Hematopoietic multipotent progenitor cell treated with erythropoietin and hydrocortisone succinate and interleukin-3 and kit ligand, for 15 days (in vitro differentiated cells): ENCODE measurements around the gene MICALL1.
A peak's percentile ranks its signal among the peaks of the same experiment; 100 is the strongest.
"Not testable (repeated sequence)": the region's sequence is repeated elsewhere in the genome, so short reads cannot be mapped to it uniquely, and the experiment has no call there.

Source experiments
- DNase-seq: peaks from one replicate; pipeline ENCODE4 v3.0.0-alpha.2; 2015; ENCODE audit warnings: low spot score

The MICALL1 gene

GRCh38 chr22:37926771-37927636, 20.9 kb downstream of the MICALL1 start:
- peak; percentile 63 for DNase-seq

GRCh38 chr22:37927637-37927936, 21.5 kb downstream of the MICALL1 start:
- no peak for DNase-seq

- no peak for DNase-seq
Measured at GRCh38 chr22:37929390-37929789, 23.3 kb downstream of the MICALL1 start.

- DNase-seq: peak; percentile 48
Measured at GRCh38 chr22:37930270-37930951, 24.3 kb downstream of the MICALL1 start.

GRCh38 chr22:37930952-37931440, 24.9 kb downstream of the MICALL1 start:
- DNase-seq: no peak

DNA sequence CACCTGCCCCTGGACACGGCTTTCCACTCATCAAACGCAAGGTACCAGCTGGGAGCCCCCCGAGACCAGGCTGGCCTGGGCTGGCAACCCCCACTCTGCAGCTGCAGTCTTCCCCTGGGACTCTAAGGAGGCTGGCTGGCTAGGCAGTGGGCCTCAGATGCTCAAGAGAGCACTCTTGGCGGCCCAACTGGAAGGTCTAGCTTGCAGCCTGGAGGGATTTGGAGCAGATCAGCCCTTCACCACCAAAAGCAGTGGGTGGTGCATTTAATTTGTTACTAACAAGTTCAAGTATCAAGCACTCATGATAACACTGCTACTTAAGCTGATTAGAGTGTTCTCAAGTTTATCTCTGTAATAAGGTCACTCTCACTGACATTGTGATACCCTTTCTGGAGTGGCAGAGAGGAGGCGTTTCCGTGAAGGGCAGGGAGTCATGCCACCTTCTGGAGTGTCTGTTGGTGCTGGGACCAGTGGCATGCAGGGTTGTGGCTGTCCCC, 25.8 kb downstream of the MICALL1 start:
- DNase-seq: no peak

DNA sequence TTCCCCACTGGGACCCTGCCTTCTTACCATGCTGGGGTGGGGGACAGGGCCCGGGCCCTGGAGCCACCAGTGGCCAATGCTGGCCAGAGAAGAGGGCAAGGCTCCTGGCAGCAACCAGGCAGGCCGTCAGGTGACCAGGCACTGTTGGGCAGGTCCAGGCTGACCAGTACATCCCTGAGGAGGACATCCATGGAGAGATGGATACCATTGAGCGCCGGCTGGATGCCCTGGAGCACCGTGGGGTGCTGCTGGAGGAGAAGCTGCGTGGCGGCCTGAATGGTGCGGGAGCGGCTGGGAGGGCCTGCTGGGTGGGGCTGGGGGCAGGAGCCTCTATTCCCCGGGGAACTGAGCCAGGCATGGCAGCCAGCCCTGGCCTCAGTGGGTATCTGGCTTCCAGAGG, 26.3 kb downstream of the MICALL1 start:
- no peak for DNase-seq

GRCh38 chr22:37932821-37933578, 26.9 kb downstream of the MICALL1 start:
- DNase-seq: no peak

DNA sequence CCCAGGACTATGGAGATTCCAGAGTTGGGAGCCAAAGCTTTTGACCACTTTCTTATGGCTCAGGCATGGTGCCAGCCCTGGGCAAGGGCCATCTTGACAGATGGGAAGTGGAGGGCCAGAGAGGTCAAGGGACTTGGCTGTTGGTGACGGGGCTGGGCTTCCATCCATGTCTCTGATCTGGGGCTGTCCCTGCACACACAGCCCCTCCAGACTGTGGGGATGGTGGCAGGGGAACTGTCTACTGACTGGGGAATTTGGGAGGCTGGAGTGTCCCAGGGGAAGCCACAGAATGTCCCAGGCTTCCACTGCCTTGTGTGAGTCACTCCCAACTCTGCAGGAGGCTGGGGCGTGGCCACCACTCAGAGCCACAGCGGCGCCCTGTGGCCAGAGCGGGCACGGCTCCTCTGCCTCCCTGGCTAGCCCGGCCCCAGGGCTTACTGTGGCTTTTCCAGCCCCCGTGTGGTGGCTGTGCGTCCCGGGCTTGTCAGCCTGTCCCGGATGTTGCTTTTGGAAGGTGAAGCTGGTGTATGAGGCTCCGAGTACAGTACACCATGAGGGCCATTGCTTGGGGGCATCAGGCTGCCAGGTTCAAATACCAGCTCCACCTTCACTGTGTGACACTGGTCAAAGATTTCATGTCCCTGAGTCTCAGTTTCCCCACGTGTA, 27.7 kb downstream of the MICALL1 start:
- peak; percentile 88 for DNase-seq

DNA sequence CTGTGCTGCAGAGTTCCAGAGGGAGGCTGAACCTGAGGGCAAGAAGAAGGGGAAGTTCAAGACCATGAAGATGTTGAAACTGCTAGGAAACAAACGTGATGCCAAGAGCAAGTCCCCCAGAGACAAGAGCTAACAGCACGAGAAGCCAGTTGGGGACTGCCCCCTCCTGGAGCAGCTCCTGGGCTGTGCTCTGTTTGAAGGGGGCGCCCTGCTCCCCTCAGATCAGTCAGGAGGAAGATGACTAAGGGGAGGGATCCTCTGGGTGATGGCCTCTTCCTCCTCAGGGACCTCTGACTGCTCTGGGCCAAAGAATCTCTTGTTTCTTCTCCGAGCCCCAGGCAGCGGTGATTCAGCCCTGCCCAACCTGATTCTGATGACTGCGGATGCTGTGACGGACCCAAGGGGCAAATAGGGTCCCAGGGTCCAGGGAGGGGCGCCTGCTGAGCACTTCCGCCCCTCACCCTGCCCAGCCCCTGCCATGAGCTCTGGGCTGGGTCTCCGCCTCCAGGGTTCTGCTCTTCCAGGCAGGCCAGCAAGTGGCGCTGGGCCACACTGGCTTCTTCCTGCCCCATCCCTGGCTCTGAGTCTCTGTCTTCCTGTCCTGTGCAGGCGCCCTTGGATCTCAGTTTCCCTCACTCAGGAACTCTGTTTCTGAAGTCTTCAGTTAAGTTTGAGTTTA, 34.7 kb downstream of the MICALL1 start:
- no peak for DNase-seq

- DNase-seq: no peak
Measured at GRCh38 chr22:37942133-37942532, 36.0 kb downstream of the MICALL1 start.

DNA sequence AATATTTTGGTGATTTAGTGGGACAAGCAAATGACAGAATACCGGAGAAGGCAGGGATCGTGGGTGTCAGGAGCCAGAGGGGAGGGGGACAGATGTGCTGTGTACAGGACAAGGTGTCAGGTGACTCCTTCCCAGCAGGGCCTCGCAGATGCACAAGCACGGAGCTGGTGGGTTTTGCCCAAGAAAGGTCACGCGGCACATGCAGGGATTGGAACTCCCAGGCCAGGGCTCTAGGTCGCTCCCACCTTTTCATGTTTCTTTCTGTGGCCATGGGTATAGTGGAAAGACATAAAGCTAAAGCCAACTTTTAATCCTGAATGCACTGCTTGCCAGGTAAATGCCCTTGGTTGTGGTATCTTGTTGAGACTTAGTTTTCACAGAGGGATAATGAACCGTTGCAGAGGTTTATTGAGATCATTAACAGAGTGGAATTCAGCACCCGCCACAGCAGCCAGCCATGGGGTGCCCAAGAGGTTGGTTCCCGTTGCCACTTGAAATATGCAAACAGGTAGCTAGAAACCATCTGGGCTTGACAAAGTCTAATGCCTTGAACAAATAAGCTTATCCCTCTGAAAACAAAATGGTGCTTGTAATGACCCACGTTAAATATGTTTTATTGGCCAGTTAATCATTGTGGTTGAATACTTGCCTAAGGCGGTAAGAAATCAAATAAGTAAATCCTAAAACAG, 37.2 kb downstream of the MICALL1 start:
- DNase-seq: no peak

DNA sequence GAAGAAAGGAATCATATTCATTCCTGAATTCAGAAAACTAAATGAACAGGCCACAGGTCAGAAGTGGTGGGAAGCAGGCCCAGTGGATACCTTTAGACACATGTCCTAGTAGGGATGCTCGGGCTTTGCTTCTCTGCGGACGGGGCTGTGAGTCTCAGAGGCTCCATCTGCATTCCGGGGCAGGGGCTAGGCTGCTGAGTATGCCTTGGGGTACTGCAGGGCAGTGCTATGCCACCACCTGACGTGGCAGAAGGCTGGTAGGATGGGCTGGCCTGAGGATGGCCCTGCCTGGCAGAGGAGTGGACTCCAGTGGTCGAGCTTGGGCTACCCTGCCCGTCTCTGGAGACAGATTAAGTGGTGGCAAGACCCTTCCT, 37.7 kb downstream of the MICALL1 start:
- no peak for DNase-seq

DNA sequence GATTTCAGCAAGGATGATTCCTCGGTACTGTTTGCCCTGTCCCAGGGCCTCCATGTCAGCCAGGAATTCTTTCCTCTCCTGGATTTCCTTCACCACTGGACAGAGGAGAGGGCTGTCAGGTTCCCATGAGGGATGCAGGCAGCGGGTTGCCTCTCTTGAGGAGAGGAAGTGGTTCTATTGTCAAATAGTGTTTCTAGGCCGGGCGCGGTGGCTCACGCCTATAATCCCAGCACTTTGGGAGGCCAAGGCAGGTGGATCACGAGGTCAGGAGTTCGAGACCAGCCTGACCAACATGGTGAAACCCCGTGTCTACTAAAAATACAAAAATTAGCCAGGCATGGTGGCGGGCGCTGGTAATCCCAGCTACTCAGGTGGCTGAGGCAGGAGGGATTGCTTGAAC, 38.3 kb downstream of the MICALL1 start:
- not testable (repeated sequence) for DNase-seq

GRCh38 chr22:37947142-37947795, 41.2 kb downstream of the MICALL1 start:
- not testable (repeated sequence) for DNase-seq

GRCh38 chr22:37951305-37951704, 45.2 kb downstream of the MICALL1 start:
- no peak for DNase-seq

- DNase-seq: not testable (repeated sequence)
Measured at GRCh38 chr22:37952629-37953028, 46.5 kb downstream of the MICALL1 start.

DNA sequence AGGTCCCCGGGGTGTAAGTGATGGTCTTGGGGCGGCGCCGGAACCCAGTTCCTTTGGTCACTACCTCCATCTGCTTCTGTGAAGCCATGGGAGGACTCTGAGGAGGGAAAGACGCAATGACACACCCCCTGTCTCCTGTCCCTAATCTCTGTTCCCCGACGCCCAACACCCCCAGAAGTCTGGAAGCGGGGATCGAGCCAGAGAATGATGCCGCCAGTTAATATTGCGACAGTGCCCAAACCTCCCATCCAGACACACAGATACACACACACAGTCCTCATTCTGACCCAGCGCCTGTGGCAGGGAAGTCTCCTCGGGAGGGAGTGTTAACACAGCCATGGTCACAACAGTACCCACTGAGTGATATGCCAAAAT, 47.0 kb downstream of the MICALL1 start:
- DNase-seq: no peak

DNA sequence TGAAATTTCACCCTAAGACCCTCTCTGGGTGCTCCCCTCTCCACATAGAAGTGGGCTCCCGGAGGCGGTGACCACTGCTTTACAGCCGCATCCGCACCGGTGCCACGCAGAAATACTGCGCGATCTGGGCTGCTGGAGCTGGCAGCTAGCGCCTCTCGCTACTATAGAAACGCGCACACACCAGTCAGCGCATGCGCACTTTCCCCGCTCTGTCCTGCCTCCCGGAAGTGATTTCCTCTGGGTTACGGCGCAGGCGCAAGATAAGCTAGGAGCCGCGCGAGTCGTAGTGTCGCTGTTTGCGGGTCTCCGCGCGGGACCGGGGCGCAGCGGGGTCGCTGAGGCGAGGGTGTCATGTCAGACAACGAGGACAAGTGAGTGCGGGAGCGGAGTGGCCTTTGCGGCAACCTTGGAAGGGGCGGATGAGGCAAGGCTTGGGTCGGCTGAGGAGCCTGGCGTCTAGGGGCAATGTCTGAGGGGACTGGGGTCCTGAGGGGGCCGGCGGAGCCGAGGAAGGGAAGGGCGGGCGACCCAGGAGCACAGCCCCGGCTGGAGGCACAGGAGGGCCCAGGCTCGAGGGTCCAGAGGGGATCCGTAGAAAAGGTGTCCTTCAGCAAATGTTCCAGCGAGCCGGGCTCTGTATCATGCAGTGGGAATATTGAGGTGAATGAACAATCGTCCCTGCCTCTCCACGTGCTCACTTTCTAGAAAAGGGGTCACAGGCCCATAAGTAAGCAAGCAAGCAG, 47.5 kb downstream of the MICALL1 start, which contains the start of the genes C22orf23 and POLR2F:
Gene C22orf23, minus strand, starts transcription at position 165 of the 743 bp plus-strand sequence. CDS start 452 bp downstream, outside the sequence.
Gene POLR2F, plus strand, starts transcription at position 263 of the 743 bp plus-strand sequence. Its CDS starts 89 bp downstream, at position 352.
- peak; percentile 98 for DNase-seq
